DMS79 treated with DMSO at 0.1 percent for 48 hours (cell line): ENCODE measurements around the gene RERG.
A peak's percentile ranks its signal among the peaks of the same experiment; 100 is the strongest.
"Not testable (repeated sequence)": the region's sequence is repeated elsewhere in the genome, so short reads cannot be mapped to it uniquely, and the experiment has no call there.

Experiments
- DNase-seq: peaks from one replicate; lab custom pipeline; 2025; lab: John Stamatoyannopoulos, UW

The RERG gene, protein sequence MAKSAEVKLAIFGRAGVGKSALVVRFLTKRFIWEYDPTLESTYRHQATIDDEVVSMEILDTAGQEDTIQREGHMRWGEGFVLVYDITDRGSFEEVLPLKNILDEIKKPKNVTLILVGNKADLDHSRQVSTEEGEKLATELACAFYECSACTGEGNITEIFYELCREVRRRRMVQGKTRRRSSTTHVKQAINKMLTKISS

DNA sequence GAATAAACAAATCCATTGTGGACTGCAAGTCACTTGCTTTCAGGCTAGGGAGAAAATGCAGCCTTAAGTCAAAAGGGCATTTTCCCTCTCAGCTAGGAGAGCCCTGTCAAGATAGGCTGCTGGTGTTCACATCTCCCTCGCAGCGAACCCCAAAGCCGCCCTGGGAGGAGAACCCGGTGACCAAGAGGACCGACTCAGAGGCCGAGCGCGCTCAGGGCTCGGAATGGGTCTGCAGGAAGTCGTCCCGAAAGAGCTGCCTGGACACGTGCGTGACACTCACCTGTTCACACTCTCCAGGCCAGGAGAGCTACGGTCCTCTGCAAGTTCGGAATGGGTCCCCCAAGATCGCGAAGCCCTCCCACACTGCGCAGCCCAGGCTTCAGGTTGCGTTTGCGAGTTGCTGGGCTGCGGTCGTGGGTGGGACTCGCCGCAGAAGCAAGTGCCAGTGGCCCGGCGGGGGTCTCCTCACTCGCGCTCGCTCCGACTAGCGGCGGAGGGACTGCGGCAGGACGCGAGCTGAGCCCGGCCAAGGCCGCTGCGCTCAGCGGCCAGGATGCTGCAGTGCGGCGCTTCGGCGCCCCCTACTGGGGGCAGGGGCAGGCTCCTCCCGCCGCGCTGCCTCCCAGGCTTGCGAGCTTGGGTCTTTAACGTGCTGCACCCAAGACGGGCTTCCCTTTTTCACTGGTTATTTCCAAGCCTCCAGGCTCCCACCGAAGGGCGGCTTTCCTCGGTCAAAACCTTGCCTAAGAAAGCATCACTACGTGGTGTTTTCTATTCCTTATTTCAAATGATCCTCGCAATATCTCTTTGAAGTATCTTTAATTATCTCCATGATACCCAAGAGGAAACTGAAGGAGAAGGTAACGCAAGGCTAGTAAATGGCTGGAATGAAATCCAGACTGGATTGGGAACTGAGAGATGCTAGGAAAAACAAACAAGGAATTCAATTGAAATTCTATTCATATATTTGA, at the start of gene RERG:
RERG (minus strand) TSS at position 503 of the 971 bp plus-strand sequence. CDS start 3,928 bp downstream, outside the sequence.
- DNase-seq: peak; percentile 61

DNA sequence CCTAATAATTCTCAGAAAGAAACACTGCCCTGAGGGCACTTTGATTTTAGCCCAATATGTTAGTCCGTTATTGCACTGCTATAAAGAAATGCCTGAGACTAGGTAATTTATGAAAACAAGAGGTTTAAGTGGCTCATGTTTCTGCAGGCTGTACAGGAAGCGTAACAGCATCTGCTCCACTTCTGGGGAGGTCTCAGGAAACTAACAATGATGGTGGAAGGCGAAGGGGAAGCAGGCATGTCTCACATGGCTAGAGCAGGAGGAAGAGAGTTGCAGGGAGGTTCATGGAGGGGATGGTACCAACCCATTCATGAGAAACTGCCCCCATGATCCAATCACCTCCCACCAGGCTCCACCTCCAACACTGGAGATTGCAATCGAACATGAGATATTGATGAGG, 49.4 kb upstream of the RERG start:
- no peak for DNase-seq

DNA sequence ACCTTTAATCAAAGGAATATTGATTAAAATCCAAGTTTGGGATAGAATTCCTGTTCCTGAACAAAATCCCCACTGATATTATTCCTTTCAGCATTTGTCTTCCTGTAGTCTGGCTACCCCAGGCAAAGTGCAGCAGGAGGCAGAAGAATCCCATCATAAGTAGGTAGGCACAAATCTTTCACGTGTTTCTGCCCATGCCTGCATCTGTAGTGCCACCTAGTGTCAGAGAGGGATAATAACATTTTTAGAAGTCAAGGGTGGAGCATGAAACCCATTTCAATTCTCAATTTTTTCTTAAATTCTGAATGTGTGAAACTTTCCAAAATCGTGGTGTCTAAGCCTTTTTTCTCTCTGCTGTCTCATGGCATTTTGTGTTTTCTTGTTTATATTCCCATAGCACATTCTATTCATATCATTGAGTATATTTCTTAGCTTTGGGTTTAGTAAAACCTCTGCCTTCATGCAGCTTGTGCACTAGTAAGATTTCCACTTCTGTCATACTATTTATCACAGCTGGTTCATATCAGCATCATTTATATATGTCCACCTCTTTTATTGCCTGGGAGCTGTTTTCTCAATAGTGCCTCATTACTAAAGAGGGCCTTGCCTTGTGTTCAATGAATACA, 47.8 kb upstream of the RERG start:
- peak; percentile 67 for DNase-seq

DNA sequence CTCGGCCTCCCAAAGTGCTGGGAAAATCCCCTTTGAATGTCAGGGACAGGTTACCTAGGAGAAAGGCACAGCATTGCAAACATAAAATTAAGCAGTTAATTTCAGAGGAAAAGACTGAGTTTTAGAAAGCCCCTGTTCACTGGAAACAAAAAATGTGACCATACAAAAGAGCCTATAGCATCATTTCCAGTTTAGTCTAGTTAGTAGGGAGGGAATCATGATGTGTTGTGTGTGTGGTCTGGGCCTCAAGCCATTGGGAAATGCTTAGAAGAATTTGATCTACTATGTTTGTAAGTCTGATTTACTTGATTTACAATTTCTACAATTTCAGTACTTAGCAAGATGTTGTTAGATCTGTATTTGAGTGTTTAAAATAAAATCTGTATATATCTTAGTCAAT, 47.1 kb upstream of the RERG start:
- no peak for DNase-seq

DNA sequence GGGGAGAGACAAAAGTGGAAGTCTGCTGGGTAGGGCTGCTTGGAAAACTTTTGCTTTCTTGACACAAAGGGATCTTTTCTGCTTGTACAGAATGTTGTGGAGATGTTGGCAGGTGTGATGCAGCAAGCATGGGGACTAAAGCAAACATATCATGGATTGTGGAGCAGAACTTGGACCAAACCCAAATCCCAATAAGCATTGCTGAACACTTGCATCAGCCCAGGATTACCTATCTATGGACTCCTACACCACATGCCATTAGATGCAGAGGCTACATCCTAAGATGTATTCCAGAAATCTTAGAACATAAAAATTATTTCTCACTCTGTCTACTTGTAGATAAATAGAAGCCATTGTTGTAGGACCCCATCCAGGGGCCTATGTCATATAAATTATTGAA, 44.7 kb upstream of the RERG start:
- no peak for DNase-seq

DNA sequence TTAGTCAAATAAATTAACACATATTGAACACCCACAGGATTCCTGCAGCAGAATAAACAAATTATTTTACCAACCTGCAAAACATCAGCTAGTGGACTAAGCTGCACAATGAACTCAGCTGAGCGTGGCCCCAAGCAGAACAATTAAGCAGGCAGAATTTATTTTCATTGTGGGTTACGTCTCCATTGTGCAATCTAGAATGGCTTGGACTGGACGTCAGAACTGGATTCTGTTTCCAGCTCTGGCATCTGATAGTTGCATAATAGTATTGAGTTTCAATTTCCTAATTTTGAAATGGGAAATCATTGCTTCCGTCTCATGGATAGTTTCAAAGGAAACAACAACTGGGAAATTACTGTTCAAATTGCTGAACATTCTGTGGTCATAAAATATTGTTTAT, 35.5 kb upstream of the RERG start:
- no peak for DNase-seq

DNA sequence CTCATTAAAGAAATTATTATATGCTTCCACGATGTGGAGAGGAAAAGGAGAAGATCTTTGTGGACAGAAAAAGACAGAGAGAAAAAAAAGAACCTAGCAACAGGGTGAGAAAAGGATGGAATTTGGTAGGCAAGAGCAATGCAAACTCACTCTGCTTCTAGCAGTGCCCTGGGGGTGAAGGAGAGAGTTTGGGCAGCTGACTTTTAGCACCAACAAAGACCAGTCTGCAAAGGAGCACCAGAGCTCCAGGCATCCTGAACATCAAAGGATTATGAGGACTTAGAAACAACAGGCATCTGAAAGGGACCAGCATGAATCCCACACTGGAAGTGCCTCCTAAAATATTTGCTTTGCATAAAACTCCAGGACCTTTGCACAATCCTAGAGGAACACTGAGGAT, 32.8 kb upstream of the RERG start:
- no peak for DNase-seq

DNA sequence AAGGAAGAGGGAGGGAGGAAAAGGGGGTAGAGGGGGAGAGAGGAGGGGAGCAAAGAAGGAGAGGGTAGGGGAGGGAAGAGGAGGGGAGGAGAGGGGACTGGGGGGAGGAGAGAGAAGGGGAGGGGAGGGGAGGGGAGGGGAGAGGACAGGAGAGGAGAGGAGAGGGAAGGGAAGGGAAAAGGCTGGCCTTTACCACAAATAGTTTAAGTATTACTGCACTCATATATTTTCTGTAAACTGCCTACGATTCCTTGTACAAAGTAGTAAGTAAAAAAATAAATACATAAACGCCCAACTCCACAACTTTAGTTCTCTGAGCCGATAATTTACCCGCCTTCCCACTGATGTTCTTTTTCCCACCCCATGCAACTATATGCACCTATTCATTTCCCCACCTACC, 23.7 kb upstream of the RERG start:
- DNase-seq: no peak

DNA sequence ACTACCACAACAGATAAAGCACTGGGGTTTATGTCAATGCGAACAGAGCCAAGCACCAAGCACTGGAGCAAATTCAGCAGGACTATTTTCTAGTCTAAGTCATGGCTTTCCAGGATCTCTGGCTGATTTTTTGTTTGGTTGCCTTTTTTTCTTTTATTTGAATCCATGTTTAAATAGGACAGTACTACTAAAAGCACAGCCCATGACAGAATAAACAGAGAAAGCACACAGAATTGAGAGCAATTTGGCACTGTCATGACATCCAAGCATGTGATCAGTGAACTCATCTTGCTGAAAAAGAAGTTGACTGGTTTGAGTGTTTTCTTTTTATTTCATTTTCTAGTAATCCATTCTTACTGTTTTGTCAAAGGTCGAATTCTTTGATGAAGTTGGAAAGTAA, 23.1 kb upstream of the RERG start:
- peak; percentile 51 for DNase-seq

DNA sequence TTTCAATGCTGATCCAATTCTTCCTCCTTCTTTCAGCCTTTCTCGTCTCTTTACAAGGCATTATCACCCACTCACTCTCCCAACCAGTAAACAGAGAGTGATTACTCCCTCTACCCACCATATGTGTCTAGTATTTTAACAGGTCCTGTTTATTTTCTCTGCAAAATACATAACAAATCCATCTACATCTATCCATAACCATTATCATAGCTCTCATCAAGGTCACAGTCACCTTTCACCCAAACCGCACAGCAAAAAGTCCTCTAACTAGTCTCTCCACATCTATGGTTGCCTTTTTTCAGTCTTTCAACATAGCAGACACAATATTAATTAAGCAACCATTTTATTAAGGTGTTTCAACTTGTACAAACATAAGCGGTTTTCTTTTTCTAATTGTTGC, 21.9 kb upstream of the RERG start:
- no peak for DNase-seq

DNA sequence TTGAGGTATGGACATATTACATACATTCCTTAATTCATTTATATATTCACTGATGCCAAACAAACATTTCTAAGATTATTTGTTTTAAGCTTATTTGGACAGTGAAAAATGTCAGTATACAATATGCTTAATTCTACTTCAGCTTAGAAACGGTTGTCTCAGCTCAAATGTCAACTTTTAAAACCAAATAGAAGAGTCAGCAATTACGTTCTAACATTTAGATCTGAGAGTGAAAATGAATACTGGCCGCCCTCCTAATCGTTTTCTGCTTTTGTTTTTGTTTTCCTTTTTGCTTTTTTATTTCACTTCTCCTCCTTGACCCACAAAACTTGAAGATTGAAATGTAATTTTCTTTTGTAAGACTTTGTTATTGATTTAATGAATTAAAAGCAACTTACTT, 19.7 kb upstream of the RERG start:
- DNase-seq: no peak

DNA sequence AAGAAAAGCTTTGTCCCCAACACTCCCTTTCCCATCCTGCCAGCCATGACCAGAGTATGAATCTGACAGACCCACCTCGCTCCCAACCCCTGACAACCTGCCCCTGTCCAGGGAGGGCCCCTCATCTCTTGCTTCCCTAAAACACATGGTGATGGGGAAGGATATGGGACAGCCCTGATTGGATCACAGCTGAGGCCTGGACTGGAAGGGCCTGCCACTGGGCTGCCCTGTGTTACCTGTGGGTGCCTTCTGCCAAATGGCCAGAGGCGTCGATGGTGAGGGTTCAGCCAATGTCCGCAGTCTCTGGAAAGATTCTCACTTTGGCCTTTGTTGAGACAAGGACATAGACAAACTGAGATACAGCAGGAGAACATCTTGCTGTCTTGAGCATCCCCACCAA, 13.3 kb upstream of the RERG start:
- DNase-seq: no peak

DNA sequence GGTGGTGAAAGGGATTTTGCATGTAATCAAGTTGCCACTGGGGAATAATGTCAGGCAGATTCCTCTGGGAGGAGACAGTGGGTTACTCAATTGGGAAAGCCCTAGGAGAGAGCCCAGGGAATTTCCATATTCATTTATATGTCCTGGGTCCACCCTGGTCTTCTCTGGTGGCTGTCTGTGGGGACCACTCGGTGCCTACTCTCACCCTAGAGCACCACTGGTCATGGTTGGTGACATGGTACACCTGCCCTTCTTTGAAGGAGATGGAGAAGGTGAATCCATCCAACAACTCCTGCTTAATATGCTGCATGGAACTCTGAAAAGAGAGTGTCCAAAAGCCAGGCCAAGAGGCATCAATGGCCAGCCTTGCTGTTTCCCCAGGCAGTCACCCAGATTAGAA, 12.8 kb upstream of the RERG start:
- no peak for DNase-seq

DNA sequence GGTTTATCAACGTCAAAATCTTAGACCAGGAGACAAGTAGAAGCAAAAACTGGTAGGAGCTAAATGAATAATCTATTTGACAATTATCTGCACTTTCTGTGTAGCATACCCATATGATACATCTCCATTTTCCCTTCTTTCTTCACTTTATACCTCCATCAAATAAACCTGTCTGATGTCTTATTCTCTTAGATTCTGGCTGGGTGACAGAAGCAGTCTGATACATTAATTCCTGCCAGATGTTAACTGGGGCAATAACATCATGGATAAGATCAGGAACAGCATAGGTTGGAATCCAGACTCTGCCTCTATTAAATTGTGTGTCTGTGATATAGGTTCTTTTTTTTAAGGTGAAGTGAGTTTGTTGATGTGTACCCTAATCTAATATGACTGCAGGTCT, 11.7 kb upstream of the RERG start:
- no peak for DNase-seq

DNA sequence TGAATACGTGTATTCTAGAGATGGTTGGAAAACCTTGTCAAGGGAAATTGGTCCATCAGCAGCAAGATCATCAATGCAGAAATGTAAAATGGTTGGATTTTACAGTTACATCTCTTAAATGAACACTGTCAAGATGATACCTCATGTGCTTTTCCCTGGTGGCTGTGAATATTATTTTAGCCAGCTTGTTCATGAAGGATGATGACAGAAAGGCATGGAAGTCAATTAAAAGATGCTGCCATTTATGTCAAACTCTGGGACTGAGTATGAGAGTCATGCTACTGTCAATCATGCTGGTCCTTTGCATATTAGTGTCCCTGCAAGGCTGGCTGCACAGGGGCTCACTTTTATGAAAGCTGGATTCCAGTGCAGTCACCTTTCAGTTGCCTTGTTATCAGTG, 10.3 kb upstream of the RERG start:
- no peak for DNase-seq

DNA sequence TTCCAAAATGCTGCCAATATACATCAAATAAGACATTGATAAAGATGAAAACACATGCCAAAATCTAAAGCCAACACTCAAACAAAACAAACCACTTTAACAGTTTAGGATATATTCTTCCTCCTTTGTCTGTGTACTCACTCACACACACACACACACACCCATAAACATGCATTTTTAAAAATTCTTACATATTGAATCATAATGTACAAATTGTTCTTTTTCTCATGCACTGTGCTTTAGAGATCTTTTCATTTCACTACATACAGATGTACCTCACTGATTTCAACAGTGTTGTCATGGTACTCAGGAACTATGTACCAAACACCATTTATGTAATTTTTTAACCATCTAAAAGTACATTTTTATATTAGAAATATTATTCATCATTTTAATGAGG, 9.5 kb upstream of the RERG start:
- DNase-seq: no peak

DNA sequence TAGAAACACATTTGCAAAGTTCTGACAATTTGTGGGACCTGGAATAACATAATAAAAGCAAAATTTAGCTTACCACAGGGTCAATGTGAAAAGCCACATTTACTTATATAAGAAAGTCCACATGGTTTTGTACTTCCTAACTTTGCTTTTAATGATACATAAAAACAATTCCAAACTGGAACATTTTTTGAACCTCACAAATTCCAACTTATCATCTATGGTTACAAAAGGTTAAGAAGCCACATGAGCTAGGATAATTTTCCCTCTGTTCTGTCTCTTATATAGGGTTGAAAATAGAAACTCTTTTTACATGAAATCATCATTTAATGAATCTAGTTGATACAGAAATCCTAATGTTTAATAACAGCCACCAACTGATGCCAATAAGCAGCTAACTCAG, 8.9 kb upstream of the RERG start:
- no peak for DNase-seq

DNA sequence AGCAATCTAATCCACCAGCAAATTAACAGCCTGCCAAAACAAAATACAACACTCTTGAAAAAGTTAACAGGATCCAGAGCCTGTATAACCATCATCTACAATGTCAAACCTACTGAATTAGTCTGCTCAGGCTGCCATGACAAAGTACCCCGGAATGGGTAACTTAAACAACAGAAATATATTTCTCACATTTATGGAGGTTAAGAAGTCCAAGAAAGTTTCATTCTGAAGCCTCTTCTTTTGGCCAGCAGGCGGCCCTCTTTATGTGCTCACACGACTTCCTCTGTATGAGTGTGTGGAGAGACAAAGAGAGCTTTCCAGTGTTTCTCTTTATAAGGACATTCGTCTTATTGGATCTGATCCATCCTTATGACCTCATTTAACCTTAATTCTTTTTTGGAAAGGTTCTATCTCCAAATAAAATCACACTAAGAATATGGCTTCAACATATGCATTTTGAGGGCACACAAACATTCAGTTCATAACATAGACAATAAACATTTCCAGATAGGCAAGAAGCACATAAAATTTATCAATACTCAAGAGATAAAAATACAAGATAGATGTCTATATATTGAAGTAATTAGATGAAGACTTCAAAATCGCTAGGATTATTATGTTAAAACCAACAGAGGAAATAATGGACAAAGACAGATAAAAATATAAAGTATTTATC, 5.9 kb upstream of the RERG start:
- DNase-seq: no peak

DNA sequence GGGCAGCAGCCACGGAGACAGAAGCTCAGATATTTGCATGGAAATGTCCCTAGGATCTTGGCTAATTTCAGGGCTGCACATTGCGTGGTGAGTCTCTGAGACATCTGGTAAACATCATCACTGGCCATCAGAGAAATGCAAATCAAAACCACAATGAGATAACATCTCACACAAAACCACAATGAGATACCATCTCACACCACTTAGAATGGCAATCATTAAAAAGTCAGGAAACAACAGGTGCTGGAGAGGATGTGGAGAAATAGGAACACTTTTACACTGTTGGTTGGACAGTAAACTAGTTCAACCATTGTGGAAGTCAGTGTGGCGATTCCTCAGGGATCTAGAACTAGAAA, 4.6 kb upstream of the RERG start:
- DNase-seq: not testable (repeated sequence)

DNA sequence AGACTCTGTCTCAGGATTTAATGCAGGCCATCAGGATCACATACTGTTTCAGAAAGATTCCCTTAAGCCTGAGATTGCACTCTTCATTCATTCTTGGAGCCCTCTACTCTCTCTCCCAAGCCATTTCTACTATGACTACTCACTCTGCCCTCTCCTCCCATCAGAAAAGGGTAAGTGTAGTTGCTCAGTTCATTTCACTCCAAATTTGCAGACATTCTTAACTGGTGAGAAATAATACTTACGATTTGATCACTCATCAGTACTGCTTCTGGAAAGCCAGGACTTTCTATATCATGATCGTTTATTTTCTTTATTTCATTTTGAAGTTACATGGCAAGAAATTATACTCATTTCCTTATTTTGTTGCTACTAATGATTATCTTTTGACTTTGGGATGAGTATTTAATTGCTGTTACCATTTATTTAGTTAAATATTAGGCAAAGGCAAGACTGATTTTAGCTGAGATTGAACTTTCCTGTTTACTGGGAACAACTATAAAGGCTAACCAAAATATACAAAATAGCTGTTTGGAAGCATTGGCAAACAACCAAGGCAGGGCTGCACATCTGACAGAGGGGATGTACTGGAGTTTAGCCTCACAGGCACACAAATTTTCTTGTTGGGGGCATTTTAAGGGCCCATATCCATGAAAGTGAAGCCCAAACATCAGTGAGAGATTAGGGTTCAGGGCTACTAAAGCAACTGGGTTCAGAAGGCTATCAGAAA, 4.1 kb upstream of the RERG start:
- no peak for DNase-seq

DNA sequence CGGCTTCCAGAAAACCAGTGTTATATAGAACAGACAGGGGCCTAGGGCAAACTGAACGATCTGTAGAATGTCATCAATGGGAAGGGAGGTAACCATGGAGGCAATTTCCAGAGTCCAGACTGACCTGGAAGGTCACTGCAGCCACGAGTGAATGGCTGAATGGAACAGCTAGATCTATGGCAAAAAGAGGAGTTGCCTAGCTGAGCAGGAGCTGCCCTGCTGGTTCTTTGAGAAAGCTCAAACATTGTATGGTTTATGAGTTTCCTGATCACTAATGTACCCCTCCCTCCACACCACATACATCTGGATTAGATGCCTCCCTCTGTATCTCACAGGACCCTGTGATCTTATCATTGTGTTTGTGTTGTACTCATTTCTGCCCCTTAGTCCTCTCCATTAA, 1.0 kb upstream of the RERG start:
- no peak for DNase-seq

DNA sequence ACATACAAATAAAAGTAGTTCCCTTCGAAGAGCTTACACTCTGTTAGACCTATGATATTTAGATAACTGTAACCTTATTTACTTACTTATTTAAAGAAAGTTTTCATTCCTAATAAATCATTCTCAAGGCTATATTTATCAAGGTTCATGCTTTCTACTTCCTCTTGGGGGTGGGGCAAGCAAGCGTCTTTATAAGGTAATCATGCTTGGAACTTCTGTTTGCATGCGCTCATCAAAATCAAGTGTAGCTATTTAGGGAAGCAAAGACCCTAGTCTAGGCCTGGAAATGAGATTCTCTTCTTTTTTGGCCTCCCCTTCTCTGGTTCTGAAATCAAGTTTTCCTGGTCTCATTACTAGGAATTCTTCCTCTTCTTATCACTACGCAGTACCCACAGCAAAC, 766 bp downstream of the RERG start:
- DNase-seq: no peak
